Keratinocyte (primary cell): ENCODE data around the gene C1S.

Source experiments
- EZH2 ChIP-seq: IDR thresholded peaks from one replicate; pipeline ENCODE4 v1.6.1; 2012; ENCODE audit warnings: inconsistent platforms, mild to moderate bottlenecking, low read length, moderate library complexity
- TF ChIP-seq, protein P1 (sequence below), 3 experiments: IDR thresholded peaks in 1 of 3; conservative IDR thresholded peaks in 1 of 3; optimal IDR thresholded peaks in 1 of 3; 2 replicates in 2 of 3; 3 replicates in 1 of 3; pipeline versions ENCODE3 to v1.5.1; 2011; ENCODE audit warnings: low read length in 3 of 3, mild to moderate bottlenecking in 3 of 3, moderate library complexity in 2 of 3, control low read depth in 1 of 3, inconsistent platforms in 1 of 3; ENCODE audit not compliant: insufficient read depth in 2 of 3; ENCODE audit errors: extremely low read depth in 1 of 3

DNA sequence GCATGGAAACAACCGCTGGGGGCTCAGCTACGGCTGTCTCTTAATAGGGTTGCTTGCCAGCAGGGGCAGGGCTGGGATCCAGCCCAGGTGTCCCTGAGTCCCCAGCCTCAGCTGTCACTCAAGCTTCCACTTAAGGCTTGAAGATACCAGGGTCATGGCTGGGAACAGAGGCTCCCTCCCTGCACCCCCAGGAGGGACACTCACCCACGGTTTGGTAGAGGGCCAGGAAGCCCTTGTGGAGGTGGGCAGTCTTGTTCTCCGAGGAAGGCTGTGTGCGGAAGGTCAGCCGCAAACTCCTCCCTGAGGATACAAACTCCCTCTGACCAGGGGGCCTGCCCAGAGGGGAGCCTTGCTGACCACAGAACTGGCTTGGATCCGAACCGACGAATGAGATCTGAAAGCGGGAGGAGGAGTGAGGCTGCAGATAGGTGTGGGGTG, 41.2 kb downstream of the C1S start:
- TF ChIP-seq, protein P1, sequence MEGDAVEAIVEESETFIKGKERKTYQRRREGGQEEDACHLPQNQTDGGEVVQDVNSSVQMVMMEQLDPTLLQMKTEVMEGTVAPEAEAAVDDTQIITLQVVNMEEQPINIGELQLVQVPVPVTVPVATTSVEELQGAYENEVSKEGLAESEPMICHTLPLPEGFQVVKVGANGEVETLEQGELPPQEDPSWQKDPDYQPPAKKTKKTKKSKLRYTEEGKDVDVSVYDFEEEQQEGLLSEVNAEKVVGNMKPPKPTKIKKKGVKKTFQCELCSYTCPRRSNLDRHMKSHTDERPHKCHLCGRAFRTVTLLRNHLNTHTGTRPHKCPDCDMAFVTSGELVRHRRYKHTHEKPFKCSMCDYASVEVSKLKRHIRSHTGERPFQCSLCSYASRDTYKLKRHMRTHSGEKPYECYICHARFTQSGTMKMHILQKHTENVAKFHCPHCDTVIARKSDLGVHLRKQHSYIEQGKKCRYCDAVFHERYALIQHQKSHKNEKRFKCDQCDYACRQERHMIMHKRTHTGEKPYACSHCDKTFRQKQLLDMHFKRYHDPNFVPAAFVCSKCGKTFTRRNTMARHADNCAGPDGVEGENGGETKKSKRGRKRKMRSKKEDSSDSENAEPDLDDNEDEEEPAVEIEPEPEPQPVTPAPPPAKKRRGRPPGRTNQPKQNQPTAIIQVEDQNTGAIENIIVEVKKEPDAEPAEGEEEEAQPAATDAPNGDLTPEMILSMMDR (optimal IDR thresholded peaks at IDR 0.05 in 1 of 3, IDR thresholded peaks at IDR 0.05 in 1 of 3, conservative IDR thresholded peaks at IDR 0.05 in 1 of 3; ENCODE audit: extremely low read depth in 1 of 3, insufficient read depth in 2 of 3, low read length in 3 of 3) = no peak
- TF ChIP-seq EZH2 = no peak
